Panc1 (cell line): ENCODE results near the gene MOK.

ENCODE experiments used
- CTCF ChIP-seq: fragments of 450-650 bp; IDR thresholded peaks from 2 replicates; pipeline ENCODE4 v1.5.1; 2017; ENCODE audit warnings: mild to moderate bottlenecking
- POLR2AphosphoS5 ChIP-seq: IDR thresholded peaks from 2 replicates; pipeline ENCODE4 v1.6.1; 2012; ENCODE audit warnings: mild to moderate bottlenecking, low read depth, low read length, moderate library complexity
- SIN3A ChIP-seq: IDR thresholded peaks from 2 replicates; pipeline ENCODE4 v1.6.1; 2012; ENCODE audit warnings: low read depth, mild to moderate bottlenecking, low read length, moderate library complexity, borderline replicate concordance; ENCODE audit not compliant: insufficient read depth
- TCF7L2 ChIP-seq: IDR thresholded peaks from 2 replicates; pipeline ENCODE4 v1.6.1; 2011; ENCODE audit warnings: mild to moderate bottlenecking, low read depth, low read length, inconsistent platforms

- TF ChIP-seq CTCF (no peak), POLR2AphosphoS5 (no peak), TCF7L2 (no peak), SIN3A (no peak)
These were observed 40.2 kb downstream of the MOK start for GRCh38 chr14:102264775-102265174.
